Activated CD4-positive, CD25-positive, alpha-beta regulatory T cell treated with anti-CD3 and anti-CD28 coated beads, Interleukin-2, amount 50 U/mL, for 72 hours (primary cell): Measurements from ENCODE around the gene MED12L.

Experiments
- DNase-seq: peaks from one replicate; pipeline ENCODE4 v3.0.0; 2021

MED12L gene

GRCh38 chr3:151182349-151183079 is 97.0 kb downstream of the MED12L start:
- DNase-seq: no peak

GRCh38 chr3:151183265-151183671 is 97.8 kb downstream of the MED12L start:
- DNase-seq: no peak

GRCh38 chr3:151191095-151191494 is 105.6 kb downstream of the MED12L start:
- DNase-seq: no peak

GRCh38 chr3:151192545-151192944 is 107.1 kb downstream of the MED12L start:
- no peak for DNase-seq

GRCh38 chr3:151195826-151196225 is 110.4 kb downstream of the MED12L start:
- DNase-seq: no peak

GRCh38 chr3:151196434-151196833 is 111.0 kb downstream of the MED12L start:
- no peak for DNase-seq

- no peak for DNase-seq
Measured at GRCh38 chr3:151197228-151197627, 111.8 kb downstream of the MED12L start.

GRCh38 chr3:151197981-151198767 is 112.7 kb downstream of the MED12L start:
- DNase-seq: no peak

- no peak for DNase-seq
Measured at GRCh38 chr3:151198849-151199248, 113.4 kb downstream of the MED12L start.

GRCh38 chr3:151199554-151200438 is 114.3 kb downstream of the MED12L start:
- no peak for DNase-seq

GRCh38 chr3:151200586-151200985 is 115.1 kb downstream of the MED12L start:
- no peak for DNase-seq

GRCh38 chr3:151201051-151201730 is 115.7 kb downstream of the MED12L start:
- DNase-seq: no peak

GRCh38 chr3:151203051-151203420 is 117.6 kb downstream of the MED12L start, which contains the start of gene GPR171:
Gene GPR171 (minus strand): TSS chr3:151203216. CDS start chr3:151199386, 3,830 bp downstream.
- DNase-seq: no peak

- DNase-seq: no peak
Measured at GRCh38 chr3:151204530-151205402, 119.3 kb downstream of the MED12L start.

- no peak for DNase-seq
Measured at GRCh38 chr3:151205482-151205881, 120.0 kb downstream of the MED12L start.

GRCh38 chr3:151206201-151206600 is 120.7 kb downstream of the MED12L start:
- DNase-seq: no peak

GRCh38 chr3:151209654-151210053 is 124.2 kb downstream of the MED12L start:
- DNase-seq: no peak

- DNase-seq: no peak
Measured at GRCh38 chr3:151210676-151211381, 125.4 kb downstream of the MED12L start.

- no peak for DNase-seq
Measured at GRCh38 chr3:151213151-151213550, 127.7 kb downstream of the MED12L start.

GRCh38 chr3:151213881-151214280 is 128.4 kb downstream of the MED12L start:
- no peak for DNase-seq

GRCh38 chr3:151214459-151214858 is 129.0 kb downstream of the MED12L start:
- DNase-seq: no peak
